IMR-90 (cell line): ENCODE data around the gene GNAZ. TPM values are rescaled to one million over a fixed set of nuclear protein-coding genes. Genes with fewer than 3 reads are reported as not detected.

ENCODE experiments used
- ATAC-seq: fragments of 200-7000 bp; cut with Tn5 transposase; 2 replicates; pipeline ENCODE4 v1.9.1; 2020; ENCODE audit warnings: low read depth, mild to moderate bottlenecking, moderate library complexity
- BruUV-seq: library from RNA; stranded (reverse); fragments of 400-500 nt; replicated peaks from 2 replicates; lab custom pipeline; 2021; lab: Mats Ljungman, UMichigan
- CTCF ChIA-PET: fragments of 300-600 bp; formaldehyde crosslinking; extraction: SDS; loops from one replicate; lab custom pipeline; 2021; ENCODE audit warnings: antibody characterized with exemption; lab: Yijun Ruan, JAX
- POLR2A ChIA-PET: fragments of 300-600 bp; sonication (Branson Sonifier 250); formaldehyde crosslinking; loops from one replicate; lab custom pipeline; 2022; ENCODE audit warnings: antibody characterized with exemption; ENCODE audit not compliant: unreplicated experiment; lab: Charles Lee
- DNase-seq: peaks from one replicate; pipeline ENCODE4 v3.0.0; 2013
- H2AFZ ChIP-seq: replicated peaks from 2 replicates; pipeline ENCODE3; 2013; ENCODE audit warnings: low read length, mild to moderate bottlenecking; ENCODE audit not compliant: poor library complexity
- H2AK5ac ChIP-seq: 2 replicates; pipeline ENCODE4 v1.6.1; 2013; ENCODE audit warnings: low read depth, low read length, inconsistent platforms
- H2AK9ac ChIP-seq: replicated peaks from 2 replicates; pipeline ENCODE3; 2013; ENCODE audit warnings: mild to moderate bottlenecking, low read depth, low read length, moderate library complexity; ENCODE audit not compliant: poor library complexity
- H2BK120ac ChIP-seq: 2 replicates; pipeline ENCODE4 v1.6.1; 2013; ENCODE audit warnings: low read depth, low read length, inconsistent platforms
- H2BK15ac ChIP-seq: 3 replicates; pipeline ENCODE4 v1.6.1; 2013; ENCODE audit warnings: low read depth, low read length, inconsistent platforms
- H2BK20ac ChIP-seq: 2 replicates; pipeline ENCODE4 v1.6.1; 2013; ENCODE audit warnings: low read depth, mild to moderate bottlenecking, inconsistent platforms, low read length, moderate library complexity
- H2BK5ac ChIP-seq: 2 replicates; pipeline ENCODE4 v1.6.1; 2013; ENCODE audit warnings: mild to moderate bottlenecking, low read depth, low read length, inconsistent platforms; ENCODE audit not compliant: poor library complexity, severe bottlenecking
- H3K14ac ChIP-seq: replicated peaks from 2 replicates; pipeline ENCODE4 v1.6.1; 2013; ENCODE audit warnings: low read depth, low read length, inconsistent platforms
- H3K18ac ChIP-seq: 2 replicates; pipeline ENCODE4 v1.6.1; 2013; ENCODE audit warnings: low read depth, low read length, control low read depth
- H3K23ac ChIP-seq: 2 replicates; pipeline ENCODE4 v1.6.1; 2013; ENCODE audit warnings: low read depth, low read length, inconsistent platforms
- H3K27ac ChIP-seq: 2 replicates; pipeline ENCODE4 v1.5.1; 2013; ENCODE audit warnings: mild to moderate bottlenecking, control low read depth, low read length; ENCODE audit not compliant: insufficient read depth
- H3K27me3 ChIP-seq: 2 replicates; pipeline ENCODE4 v1.6.1; 2013; ENCODE audit warnings: low read length; ENCODE audit not compliant: control insufficient read depth, insufficient read depth
- H3K36me3 ChIP-seq: 2 replicates; pipeline ENCODE4 v1.6.1; 2013; ENCODE audit warnings: low read length, mixed read lengths; ENCODE audit not compliant: control insufficient read depth, insufficient read depth
- H3K4ac ChIP-seq: 2 replicates; pipeline ENCODE4 v1.6.1; 2013; ENCODE audit warnings: low read depth, low read length, inconsistent platforms
- H3K4me1 ChIP-seq: 2 replicates; pipeline ENCODE4 v1.6.1; 2013; ENCODE audit warnings: low read length, mixed read lengths; ENCODE audit not compliant: control insufficient read depth, insufficient read depth
- H3K4me2 ChIP-seq: 2 replicates; pipeline ENCODE4 v1.6.1; 2013; ENCODE audit warnings: low read depth, mild to moderate bottlenecking, control low read depth, low read length, moderate library complexity
- H3K4me3 ChIP-seq: 2 replicates; pipeline ENCODE4 v1.5.1; 2013; ENCODE audit warnings: low read depth, mild to moderate bottlenecking, control low read depth, low read length, moderate library complexity; ENCODE audit not compliant: insufficient read depth
- H3K56ac ChIP-seq: 2 replicates; pipeline ENCODE4 v1.6.1; 2013; ENCODE audit warnings: low read length, inconsistent platforms; ENCODE audit not compliant: insufficient read depth; ENCODE audit errors: extremely low read depth
- H3K79me1 ChIP-seq, 2 experiments: 2 replicates each; pipeline ENCODE4 v1.6.1; 2013; ENCODE audit warnings: low read length in 2 of 2, inconsistent platforms in 1 of 2, low read depth in 1 of 2
- H3K9ac ChIP-seq: 2 replicates; pipeline ENCODE4 v1.6.1; 2013; ENCODE audit warnings: low read depth, low read length, control low read depth
- H3K9me1 ChIP-seq: 2 replicates; pipeline ENCODE4 v1.6.1; 2013; ENCODE audit warnings: low read length, inconsistent platforms; ENCODE audit not compliant: insufficient read depth
- H3K9me3 ChIP-seq: 2 replicates; pipeline ENCODE4 v1.6.1; 2013; ENCODE audit warnings: low read length; ENCODE audit not compliant: control insufficient read depth, insufficient read depth
- H4K20me1 ChIP-seq: 2 replicates; pipeline ENCODE4 v1.6.1; 2013; ENCODE audit warnings: low read length, inconsistent platforms; ENCODE audit not compliant: insufficient read depth
- H4K5ac ChIP-seq: 2 replicates; pipeline ENCODE4 v1.6.1; 2013; ENCODE audit warnings: mild to moderate bottlenecking, low read depth, low read length, control low read depth
- H4K8ac ChIP-seq, 2 experiments: 2 replicates each; pipeline ENCODE4 v1.6.1; 2013; ENCODE audit warnings: low read depth in 2 of 2, low read length in 2 of 2, control low read depth in 1 of 2, inconsistent platforms in 1 of 2
- H4K91ac ChIP-seq: 2 replicates; pipeline ENCODE4 v1.6.1; 2013; ENCODE audit warnings: low read depth, low read length, inconsistent platforms; ENCODE audit not compliant: insufficient read depth
- BHLHE40 ChIP-seq: fragments of 150-350 bp; IDR thresholded peaks from 2 replicates; pipeline ENCODE4 v1.6.1; 2016; ENCODE audit warnings: mild to moderate bottlenecking, low read depth, low read length
- CEBPB ChIP-seq: IDR thresholded peaks from 2 replicates; pipeline ENCODE4 v1.6.1; 2012; ENCODE audit warnings: low read depth, low read length, improper control_type of control experiment
- CHD1 ChIP-seq: IDR thresholded peaks from 2 replicates; pipeline ENCODE4 v1.6.1; 2012; ENCODE audit warnings: low read depth, low read length, improper control_type of control experiment
- CTCF ChIP-seq: conservative IDR thresholded peaks from 2 replicates; pipeline ENCODE4 v1.5.1; 2012; ENCODE audit warnings: mild to moderate bottlenecking, low read depth, low read length, improper control_type of control experiment
- ELK1 ChIP-seq: fragments of 150-350 bp; IDR thresholded peaks from 2 replicates; pipeline ENCODE4 v1.6.1; 2016; ENCODE audit warnings: low read depth, mild to moderate bottlenecking, low read length, moderate library complexity, borderline replicate concordance
- FOS ChIP-seq: fragments of 150-350 bp; IDR thresholded peaks from 2 replicates; pipeline ENCODE4 v1.6.1; 2016; ENCODE audit warnings: low read depth, low read length
- MAFK ChIP-seq: IDR thresholded peaks from 2 replicates; pipeline ENCODE4 v1.6.1; 2012; ENCODE audit warnings: low read depth, low read length, improper control_type of control experiment
- MAZ ChIP-seq: IDR thresholded peaks from 2 replicates; pipeline ENCODE4 v1.6.1; 2012; ENCODE audit warnings: low read depth, mild to moderate bottlenecking, low read length, improper control_type of control experiment, moderate library complexity, borderline replicate concordance
- MXI1 ChIP-seq: IDR thresholded peaks from 2 replicates; pipeline ENCODE4 v1.6.1; 2012; ENCODE audit warnings: low read depth, mild to moderate bottlenecking, low read length, moderate library complexity, borderline replicate concordance
- NFE2L2 ChIP-seq: fragments of 150-350 bp; IDR thresholded peaks from 2 replicates; pipeline ENCODE4 v1.6.1; 2016; ENCODE audit warnings: low read depth, mild to moderate bottlenecking, low read length
- POLR2A ChIP-seq: IDR thresholded peaks from 2 replicates; pipeline ENCODE4 v1.6.1; 2012; ENCODE audit warnings: mild to moderate bottlenecking, low read depth, low read length
- RAD21 ChIP-seq: IDR thresholded peaks from 2 replicates; pipeline ENCODE4 v1.6.1; 2012; ENCODE audit warnings: low read length, improper control_type of control experiment
- RCOR1 ChIP-seq: IDR thresholded peaks from 2 replicates; pipeline ENCODE4 v1.6.1; 2012; ENCODE audit warnings: mild to moderate bottlenecking, low read length, improper control_type of control experiment; ENCODE audit not compliant: insufficient replicate concordance
- RFX5 ChIP-seq: IDR thresholded peaks from 2 replicates; pipeline ENCODE4 v1.8.0; 2012; ENCODE audit warnings: low read depth, mild to moderate bottlenecking, low read length, moderate library complexity
- SMC3 ChIP-seq: fragments of 150-350 bp; IDR thresholded peaks from 2 replicates; pipeline ENCODE4 v1.6.1; 2016; ENCODE audit warnings: low read depth, mild to moderate bottlenecking, antibody characterized with exemption, low read length, moderate library complexity
- USF2 ChIP-seq: fragments of 150-350 bp; IDR thresholded peaks from 2 replicates; pipeline ENCODE4 v1.6.1; 2017; ENCODE audit warnings: mild to moderate bottlenecking, antibody characterized with exemption, low read length, low read depth
- WGBS, 2 experiments: methylation state at CpG; one replicate each; pipeline versions ENCODE4 v1.1.5 to v1.1.7; 2013; ENCODE audit warnings: missing lambda C conversion rate in 2 of 2; ENCODE audit not compliant: insufficient read length in 1 of 2; ENCODE audit errors: extremely low coverage in 2 of 2; 5-methylcytosine and 5-hydroxymethylcytosine counted together
- dilution Hi-C: fragments of 300-500 bp; cut with HindIII; formaldehyde crosslinking; loops from one replicate; pipeline ENCODE4 v1.14.3; 2018; ENCODE audit warnings: low sequenced_read_pairs; ENCODE audit not compliant: unreplicated experiment
- in situ Hi-C: fragments of 300-500 bp; cut with MboI; formaldehyde crosslinking; loops from 3 replicates; pipeline ENCODE4 v1.14.3; 2019; ENCODE audit warnings: low sequenced_read_pairs, inconsistent platforms, mixed read lengths
- intact Hi-C: fragments of 100-400 bp; cut with micrococcal nuclease; formaldehyde crosslinking; loops from 2 replicates; pipeline ENCODE4 v1.10.0; 2022
- polyA plus RNA-seq, 3 experiments: library from polyadenylated mRNA; depleted of rRNA; stranded (reverse); fragments of >200 nt; gene quantifications; 2 replicates each; pipeline ENCODE4 v1.2.3, GENCODE V29; 2012; ENCODE audit warnings: low replicate concordance in 1 of 3
- total RNA-seq: library from RNA; depleted of rRNA; stranded (reverse); fragments of >200 nt; gene quantifications from 2 replicates; pipeline ENCODE4 v1.2.3, GENCODE V29; 2012

Gene GNAZ
- total and polyA plus RNA-seq, 2 of the 4 experiments (the other 2 are of a cell fraction) = 1.5 to 2.5 TPM

- POLR2A ChIA-PET = no interaction called here
- H3K4ac ChIP-seq = no peak overlapping the region
These were observed 29.1 kb downstream of the GNAZ start for GRCh38 chr22:23099531-23099804.

More at GRCh38 chr22:23099531-23099804, 29.1 kb downstream of the GNAZ start:
- ATAC-seq = no peak
- no peak overlapping the region for H3K4me2 ChIP-seq
- H3K23ac ChIP-seq = no peak overlapping the region
- no peak overlapping the region for H3K4me3 ChIP-seq
- H3K79me1 ChIP-seq = no peaks in the 10 kb centered on the region
- H2BK5ac ChIP-seq = no peak overlapping the region
- H3K9me3 ChIP-seq = no peaks in the 10 kb centered on the region
- H2AFZ ChIP-seq = no peak overlapping the region
- no peak overlapping the region for H4K5ac ChIP-seq
- H2BK120ac ChIP-seq = no peak overlapping the region
- H3K4me1 ChIP-seq = no peaks in the 10 kb centered on the region
- H4K8ac ChIP-seq = no peak overlapping the region
- no peak overlapping the region for H2BK20ac ChIP-seq
- H3K14ac ChIP-seq = no peak overlapping the region
- no peaks in the 10 kb centered on the region; the same call in 1 of the 2 replicates for H4K20me1 ChIP-seq
- H4K91ac ChIP-seq = no peak overlapping the region
- no peak overlapping the region for H3K56ac ChIP-seq
- intact Hi-C loops = no loop called here
- no peak for DNase-seq
- H3K27me3 ChIP-seq = no peaks in the 10 kb centered on the region; the same call in 1 of the 2 replicates
- TF ChIP-seq RCOR1 = no peak
- no peak for TF ChIP-seq ELK1
- no peak for TF ChIP-seq RFX5
- no peak for TF ChIP-seq CHD1
- no peak for TF ChIP-seq MAFK
- TF ChIP-seq RAD21 = no peak
- TF ChIP-seq CEBPB = no peak
- no peak for TF ChIP-seq MXI1
- no peak for TF ChIP-seq NFE2L2
- TF ChIP-seq FOS = no peak
- no peak for TF ChIP-seq POLR2A
- TF ChIP-seq SMC3 = no peak
- TF ChIP-seq CTCF = no peak
- no peak for TF ChIP-seq USF2
- no peak for TF ChIP-seq BHLHE40
- no peak for TF ChIP-seq MAZ
- no peak overlapping the region for H3K18ac ChIP-seq
- peak overlapping the region; percentile 42 for H2AK9ac ChIP-seq
- H3K9ac ChIP-seq = no peak overlapping the region
- CTCF ChIA-PET = no interaction called here
- H3K27ac ChIP-seq = no peak overlapping the region
- no TSS peak for BruUV-seq
- 100% methylated on average over 2 of the region's 6 CpGs; no CpG with 5 or more reads in 1 of the 2 experiments for WGBS, 2 experiments
- no peak overlapping the region for H2AK5ac ChIP-seq
- H2BK15ac ChIP-seq = no peak overlapping the region
- in situ Hi-C loops = no loop called here
- no peaks in the 10 kb centered on the region for H3K36me3 ChIP-seq
- no peaks in the 10 kb centered on the region for H3K9me1 ChIP-seq
- dilution Hi-C loops = no loop called here
